Measurements from ENCODE around the gene LRCOL1. TPM values are rescaled to one million over a fixed set of nuclear protein-coding genes. Genes with fewer than 3 reads are reported as not detected.
A peak's percentile ranks its signal among the peaks of the same experiment; 100 is the strongest.

The LRCOL1 gene
- total RNA-seq, 2 donors from 2014 or later, result not detected

GRCh38 chr12:132556216-132556615 is 54.2 kb downstream of the LRCOL1 start:
- H3K9me3 ChIP-seq, result no peaks in the 10 kb centered on the region
- WGBS, 2 donors, result 86 to 98% methylated on average over 9 to 13 of the region's 16 CpGs
- ATAC-seq, result no peak
- H3K27ac ChIP-seq, result no peak overlapping the region
- H3K4me1 ChIP-seq, result peaks cover 21% of the 10 kb centered on the region
- DNase-seq, result no peak
- H3K36me3 ChIP-seq (replicated peaks in 1 of 2; ENCODE audit: insufficient read depth in 1 of 2, low read depth in 2 of 2), result no peaks in the 10 kb centered on the region
- H3K4me3 ChIP-seq, result no peak overlapping the region
- TF ChIP-seq CTCF (IDR thresholded peaks at IDR 0.05) (no peak), POLR2A (IDR thresholded peaks at IDR 0.05) (no peak)
- intact Hi-C loops (cut with DNase I), result no loop called here
- H3K27me3 ChIP-seq, result no peaks in the 10 kb centered on the region

DNA sequence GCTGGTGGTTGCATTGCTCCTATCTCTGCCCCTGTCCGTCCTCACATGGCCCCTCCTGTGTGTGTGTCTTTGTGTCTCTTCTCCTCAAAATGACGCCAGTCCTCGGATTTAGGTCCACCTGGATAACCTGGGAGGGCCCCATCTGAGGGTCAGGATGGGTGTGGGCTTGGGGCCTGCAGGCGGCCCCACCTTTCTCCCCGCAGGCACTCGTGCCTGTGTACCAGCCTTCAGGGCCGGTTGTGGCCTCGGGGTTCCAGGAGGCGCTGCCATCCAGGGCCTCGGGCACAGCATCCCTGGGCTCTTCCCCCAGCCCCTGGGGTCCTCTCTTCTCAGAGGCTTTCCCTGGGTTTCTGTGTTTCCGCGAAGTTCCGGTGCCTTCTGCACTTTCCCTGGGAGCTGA is 54.7 kb downstream of the LRCOL1 start:
- TF ChIP-seq POLR2A (IDR thresholded peaks at IDR 0.05) (no peak), CTCF (IDR thresholded peaks at IDR 0.05) (no peak)
- no peaks in the 10 kb centered on the region for H3K27me3 ChIP-seq
- no peaks in the 10 kb centered on the region for H3K9me3 ChIP-seq
- intact Hi-C loops (cut with DNase I), result no loop called here
- H3K36me3 ChIP-seq (replicated peaks in 1 of 2; ENCODE audit: insufficient read depth in 1 of 2, low read depth in 2 of 2), result no peaks in the 10 kb centered on the region
- 89 to 95% methylated on average over 6 to 12 of the region's 13 CpGs for WGBS, 2 donors
- H3K27ac ChIP-seq, result no peak overlapping the region
- DNase-seq, result no peak
- peaks cover 16% of the 10 kb centered on the region for H3K4me1 ChIP-seq
- no peak overlapping the region for H3K4me3 ChIP-seq
- ATAC-seq, result no peak

DNA sequence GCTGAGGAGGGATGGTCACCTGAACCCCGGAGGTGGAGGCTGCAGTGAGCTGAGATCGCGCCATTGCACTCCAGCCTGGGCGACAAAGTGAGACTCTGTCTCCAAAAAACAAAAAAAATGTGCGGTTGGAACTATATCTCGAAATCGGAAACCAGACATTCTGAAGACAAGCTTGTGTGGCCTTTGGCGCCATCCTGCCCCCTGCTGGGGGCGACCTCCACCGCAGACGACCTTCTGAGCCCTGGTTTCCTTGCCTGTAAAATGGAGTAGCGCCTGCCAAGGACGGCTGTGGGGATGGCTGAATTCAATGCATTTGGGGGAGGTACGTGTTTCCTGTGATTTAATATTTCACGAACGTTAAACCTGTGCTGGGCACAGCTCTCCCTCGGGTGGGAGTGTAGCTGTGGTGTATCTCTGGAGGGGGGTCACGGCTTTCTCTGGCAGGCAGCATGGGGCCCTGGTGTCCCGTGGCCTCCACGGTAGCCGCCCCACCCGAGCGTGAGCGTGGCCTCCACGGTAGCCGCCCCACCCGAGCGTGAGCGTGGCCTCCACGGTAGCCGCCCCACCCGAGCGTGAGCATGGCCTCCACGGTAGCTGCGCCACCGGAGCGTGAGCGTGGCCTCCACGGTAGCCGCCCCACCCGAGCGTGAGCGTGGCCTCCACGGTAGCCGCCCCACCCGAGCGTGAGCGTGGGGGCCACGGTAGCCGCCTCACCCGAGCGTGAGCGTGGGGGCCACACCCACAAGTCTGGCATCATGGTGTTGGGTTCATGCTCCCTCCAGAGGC is 55.3 kb downstream of the LRCOL1 start:
- Histone ChIP-seq H3K4me1 (peaks cover 11% of the 10 kb centered on the region), H3K4me3 (no peak overlapping the region), H3K9me3 (no peaks in the 10 kb centered on the region), H3K27ac (no peak overlapping the region), H3K36me3 (replicated peaks in 1 of 2; ENCODE audit: insufficient read depth in 1 of 2, low read depth in 2 of 2) (no peaks in the 10 kb centered on the region), H3K27me3 (no peaks in the 10 kb centered on the region)
- no peak for ATAC-seq
- WGBS, 2 donors, result 88 to 90% methylated on average over 13 to 53 of the region's 53 CpGs
- peak in 2 of 4 donors; percentile 27 to 52 for DNase-seq
- peak in 4 of 7 experiments; percentile 23 to 35 (median 32) for TF ChIP-seq CTCF (IDR thresholded peaks at IDR 0.05)
- no peak for TF ChIP-seq POLR2A (IDR thresholded peaks at IDR 0.05)
- intact Hi-C loops (cut with DNase I), result no loop called here

Small RNA genes within 50 kb of the gene (microRNA-seq; reads per million reads assigned to microRNA genes)
- 0 to 0.93 reads per million in 2 donors for gene MIR6763 (ENCODE audit: borderline number of aligned reads in 2 of 2, borderline replicate concordance in 2 of 2)

Small RNA genes within 50 kb of the gene (small RNA-seq; reads per million reads assigned to genes)
- not detected for gene MIR6763

Other genes with a start within 250 kb of the LRCOL1 start
- gene FBRSL1, start 120.4 kb downstream of the LRCOL1 start, total RNA-seq, result 10 to 100 TPM; 29.8 to 50.1 TPM
- gene P2RX2, start 8.2 kb upstream of the LRCOL1 start, total RNA-seq, result 1 to 10 TPM in 1 of 2 donors, not detected in 1; 1.0 TPM
- 10 to 100 TPM; 12.5 to 36.9 TPM for gene POLE, start 76.8 kb upstream of the LRCOL1 start, total RNA-seq
- gene PXMP2, start 77.0 kb upstream of the LRCOL1 start, total RNA-seq, result 10 to 100 TPM; 37.2 to 39.7 TPM
- 10 to 100 TPM; 15.0 to 39.2 TPM for gene PGAM5, start 100.3 kb upstream of the LRCOL1 start, total RNA-seq
- gene ANKLE2, start 151.2 kb upstream of the LRCOL1 start, total RNA-seq, result 10 to 100 TPM; 37.9 to 76.1 TPM
- 10 to 100 TPM; 57.3 to 98.6 TPM for gene GOLGA3, start 218.3 kb upstream of the LRCOL1 start, total RNA-seq